T-helper 17 cell (primary cell): ENCODE measurements around the gene DDIAS. TPM values are rescaled to one million over a fixed set of nuclear protein-coding genes. Genes with fewer than 3 reads are reported as not detected.
"Not testable (repeated sequence)": the region's sequence is repeated elsewhere in the genome, so short reads cannot be mapped to it uniquely, and the experiment has no call there.

Source experiments
- ATAC-seq: fragments of 150-1000 bp; cut with Tn5 transposase; 2 replicates; pipeline ENCODE4 v1.10.0; 2021; ENCODE audit warnings: mild to moderate bottlenecking, moderate library complexity
- DNase-seq, 3 donors: peaks; one replicate each; pipeline versions ENCODE4 v3.0.0 to v3.0.0-alpha.2; 2020 to 2021
- H3K9me3 ChIP-seq: one replicate; pipeline ENCODE4 v1.7.0; 2013; ENCODE audit warnings: low read length, mild to moderate bottlenecking; ENCODE audit not compliant: control insufficient read depth, poor library complexity, severe bottlenecking
- H3K27ac Mint-ChIP-seq: one replicate; pipeline ENCODE4 v1.8.0; 2022; ENCODE audit warnings: mild to moderate bottlenecking, moderate library complexity, mixed read lengths
- H3K27me3 Mint-ChIP-seq: one replicate; pipeline ENCODE4 v1.8.0; 2022; ENCODE audit warnings: mixed read lengths
- H3K36me3 Mint-ChIP-seq: one replicate; pipeline ENCODE4 v1.8.0; 2022; ENCODE audit warnings: low read depth, mixed read lengths
- H3K4me1 Mint-ChIP-seq: one replicate; pipeline ENCODE4 v1.8.0; 2022; ENCODE audit warnings: mild to moderate bottlenecking, mixed read lengths
- H3K4me3 Mint-ChIP-seq: one replicate; pipeline ENCODE4 v1.8.0; 2022; ENCODE audit warnings: mild to moderate bottlenecking, moderate library complexity, mixed read lengths
- total RNA-seq, 4 donors: library from RNA in 2 of 4; stranded (reverse) in 2 of 4; gene quantifications; one replicate each; pipeline ENCODE4 v1.2.3 and lab custom pipeline; 2022 to 2026

The DDIAS gene
- total RNA-seq, 2 donors from 2014 or later: 0.47 to 0.52 TPM

GRCh38 chr11:82942376-82942775 lies 40.8 kb downstream of the DDIAS start:
- Mint-ChIP-seq H3K4me3 (no peak overlapping the region), H3K27ac (no peak overlapping the region), H3K36me3 (no peaks in the 10 kb centered on the region), H3K4me1 (no peaks in the 10 kb centered on the region), H3K27me3 (no peaks in the 10 kb centered on the region)
- H3K9me3 ChIP-seq: no peaks in the 10 kb centered on the region
- DNase-seq: no peak
- ATAC-seq: no peak

GRCh38 chr11:82943430-82943829 lies 41.9 kb downstream of the DDIAS start:
- ATAC-seq, H3K27ac Mint-ChIP-seq: not testable (repeated sequence)

GRCh38 chr11:82944198-82944597 lies 42.7 kb downstream of the DDIAS start:
- DNase-seq: no peak
- Mint-ChIP-seq H3K4me3 (no peak overlapping the region), H3K27ac (no peak overlapping the region), H3K4me1 (no peaks in the 10 kb centered on the region), H3K36me3 (no peaks in the 10 kb centered on the region), H3K27me3 (no peaks in the 10 kb centered on the region)
- H3K9me3 ChIP-seq: no peaks in the 10 kb centered on the region
- no peak for ATAC-seq

More at GRCh38 chr11:82943430-82943829, 41.9 kb downstream of the DDIAS start:
- H3K9me3 ChIP-seq, H3K27me3 Mint-ChIP-seq, DNase-seq, H3K4me3 Mint-ChIP-seq, H3K4me1 Mint-ChIP-seq, H3K36me3 Mint-ChIP-seq: not testable (repeated sequence)

- DNase-seq, H3K27me3 Mint-ChIP-seq, H3K27ac Mint-ChIP-seq, H3K4me1 Mint-ChIP-seq, ATAC-seq, H3K36me3 Mint-ChIP-seq, H3K4me3 Mint-ChIP-seq, H3K9me3 ChIP-seq: not testable (repeated sequence)
Observed at GRCh38 chr11:82945041-82945440, 43.5 kb downstream of the DDIAS start.

- Mint-ChIP-seq H3K4me1 (no peaks in the 10 kb centered on the region), H3K27me3 (no peaks in the 10 kb centered on the region), H3K4me3 (no peak overlapping the region), H3K27ac (no peak overlapping the region), H3K36me3 (no peaks in the 10 kb centered on the region)
- DNase-seq: no peak
- no peak for ATAC-seq
- no peaks in the 10 kb centered on the region for H3K9me3 ChIP-seq
Observed at GRCh38 chr11:82945682-82946081, 44.1 kb downstream of the DDIAS start.

GRCh38 chr11:82949352-82949751 lies 47.8 kb downstream of the DDIAS start:
- ATAC-seq (no peak), DNase-seq (no peak)
- Mint-ChIP-seq H3K4me1 (no peaks in the 10 kb centered on the region), H3K4me3 (no peak overlapping the region), H3K27ac (no peak overlapping the region), H3K36me3 (no peaks in the 10 kb centered on the region), H3K27me3 (no peaks in the 10 kb centered on the region)
- no peaks in the 10 kb centered on the region for H3K9me3 ChIP-seq

GRCh38 chr11:82950502-82950901 lies 49.0 kb downstream of the DDIAS start:
- not testable (repeated sequence) for H3K27me3 Mint-ChIP-seq, H3K4me1 Mint-ChIP-seq, H3K4me3 Mint-ChIP-seq, H3K36me3 Mint-ChIP-seq, DNase-seq, H3K9me3 ChIP-seq, H3K27ac Mint-ChIP-seq, ATAC-seq

GRCh38 chr11:82955736-82956453 lies 54.4 kb downstream of the DDIAS start:
- H3K36me3 Mint-ChIP-seq, H3K27me3 Mint-ChIP-seq, H3K9me3 ChIP-seq: not testable (repeated sequence)
- DNase-seq (peak; percentile 22 to 61 (median 58)), ATAC-seq (peak; percentile 40)
- peak overlapping the region; percentile 59 for H3K27ac Mint-ChIP-seq
- H3K4me3 Mint-ChIP-seq: peak overlapping the region; percentile 41
- H3K4me1 Mint-ChIP-seq: peaks cover 25% of the 10 kb centered on the region

GRCh38 chr11:82959987-82960778 lies 58.6 kb downstream of the DDIAS start:
- Mint-ChIP-seq H3K4me3 (peak overlapping the region; percentile 79), H3K27me3 (no peaks in the 10 kb centered on the region), H3K4me1 (peaks cover 31% of the 10 kb centered on the region), H3K27ac (peak overlapping the region; percentile 92), H3K36me3 (peaks cover 7% of the 10 kb centered on the region)
- no peaks in the 10 kb centered on the region for H3K9me3 ChIP-seq
- peak in 1 of 3 donors; percentile 12 for DNase-seq
- ATAC-seq: peak; percentile 89

GRCh38 chr11:82960779-82961143 lies 59.2 kb downstream of the DDIAS start:
- Mint-ChIP-seq H3K4me1 (peaks cover 35% of the 10 kb centered on the region), H3K27me3 (no peaks in the 10 kb centered on the region), H3K36me3 (peaks cover 5% of the 10 kb centered on the region), H3K4me3 (peak overlapping the region; percentile 79), H3K27ac (peak overlapping the region; percentile 92)
- DNase-seq (no peak), ATAC-seq (peak; percentile 6)
- H3K9me3 ChIP-seq: no peaks in the 10 kb centered on the region

- ATAC-seq, H3K27me3 Mint-ChIP-seq, H3K36me3 Mint-ChIP-seq, H3K9me3 ChIP-seq, DNase-seq, H3K4me3 Mint-ChIP-seq: not testable (repeated sequence)
- Mint-ChIP-seq H3K27ac (peak overlapping the region; percentile 49), H3K4me1 (peaks cover 31% of the 10 kb centered on the region)
Observed at GRCh38 chr11:82962021-82962420, 60.5 kb downstream of the DDIAS start.

GRCh38 chr11:82967381-82967780 lies 65.8 kb downstream of the DDIAS start:
- H3K9me3 ChIP-seq: no peaks in the 10 kb centered on the region
- Mint-ChIP-seq H3K36me3 (peaks cover 2% of the 10 kb centered on the region), H3K4me1 (peaks cover 12% of the 10 kb centered on the region), H3K27me3 (no peaks in the 10 kb centered on the region), H3K4me3 (no peak overlapping the region), H3K27ac (no peak overlapping the region)
- ATAC-seq: no peak
- no peak for DNase-seq

GRCh38 chr11:82969811-82970210 lies 68.3 kb downstream of the DDIAS start:
- H3K4me1 Mint-ChIP-seq: peaks cover 8% of the 10 kb centered on the region
- no peak overlapping the region for H3K27ac Mint-ChIP-seq
- H3K36me3 Mint-ChIP-seq: no peaks in the 10 kb centered on the region
- no peak for DNase-seq
- ATAC-seq: no peak
- H3K27me3 Mint-ChIP-seq: no peaks in the 10 kb centered on the region
- no peaks in the 10 kb centered on the region for H3K9me3 ChIP-seq
- H3K4me3 Mint-ChIP-seq: no peak overlapping the region
